PC-9 (cell line): ENCODE measurements around the gene PCDH20. TPM values are rescaled to one million over a fixed set of nuclear protein-coding genes. Genes with fewer than 3 reads are reported as not detected.

Source experiments
- BruUV-seq: library from RNA; stranded (reverse); fragments of 400-500 nt; replicated peaks from 2 replicates; lab custom pipeline; 2021; lab: Mats Ljungman, UMichigan
- CTCF ChIA-PET: fragments of 300-600 bp; sonication (Branson Sonifier 250); formaldehyde crosslinking; loops from one replicate; lab custom pipeline; 2022; ENCODE audit warnings: antibody characterized with exemption; lab: Charles Lee
- POLR2A ChIA-PET: fragments of 300-600 bp; sonication (Branson Sonifier 250); formaldehyde crosslinking; loops from one replicate; lab custom pipeline; 2022; ENCODE audit warnings: antibody characterized with exemption; ENCODE audit not compliant: unreplicated experiment; lab: Charles Lee
- DNase-seq, 2 experiments: peaks; one replicate each; pipeline versions ENCODE4 v3.0.0 to v3.0.0-alpha.2; 2015 to 2022; ENCODE audit warnings: mixed read lengths in 1 of 2
- H2AFZ ChIP-seq: fragments of 200-600 bp; sonication (generic); 2 replicates; pipeline ENCODE4 v1.8.1; 2017; ENCODE audit warnings: antibody characterized with exemption
- H3F3A ChIP-seq: fragments of 200-600 bp; sonication (generic); 2 replicates; pipeline ENCODE4 v1.8.1; 2017; ENCODE audit warnings: antibody characterized with exemption, mild to moderate bottlenecking, low read depth; ENCODE audit not compliant: insufficient read depth
- H3K27ac ChIP-seq: fragments of 200-600 bp; sonication (generic); 2 replicates; pipeline ENCODE4 v1.6.1; 2016; ENCODE audit warnings: mixed run types
- H3K27me3 ChIP-seq: fragments of 200-600 bp; sonication (generic); 2 replicates; pipeline ENCODE4 v1.6.1; 2016; ENCODE audit warnings: low read depth, mixed run types; ENCODE audit not compliant: insufficient read depth
- H3K36me3 ChIP-seq: fragments of 200-600 bp; sonication (generic); 2 replicates; pipeline ENCODE4 v1.6.1; 2016; ENCODE audit warnings: low read depth, mixed run types
- H3K4me1 ChIP-seq: fragments of 200-600 bp; sonication (generic); replicated peaks from 2 replicates; pipeline ENCODE4 v1.6.1; 2016; ENCODE audit warnings: mixed run types; ENCODE audit not compliant: insufficient read depth
- H3K4me2 ChIP-seq: fragments of 200-600 bp; sonication (generic); 2 replicates; pipeline ENCODE4 v1.6.1; 2017; ENCODE audit warnings: mixed run types
- H3K4me3 ChIP-seq: fragments of 200-600 bp; sonication (generic); 2 replicates; pipeline ENCODE4 v1.6.1; 2016; ENCODE audit warnings: mixed run types
- H3K79me2 ChIP-seq: fragments of 200-600 bp; sonication (generic); 2 replicates; pipeline ENCODE4 v1.6.1; 2017; ENCODE audit warnings: low read depth, mixed run types
- H3K9me2 ChIP-seq: fragments of 200-600 bp; sonication (generic); 2 replicates; pipeline ENCODE4 v1.8.1; 2017; ENCODE audit warnings: mild to moderate bottlenecking; ENCODE audit not compliant: insufficient read depth
- H3K9me3 ChIP-seq: fragments of 200-600 bp; sonication (generic); 2 replicates; pipeline ENCODE4 v1.8.1; 2016; ENCODE audit warnings: low read depth; ENCODE audit not compliant: insufficient read depth
- H4K20me1 ChIP-seq: fragments of 200-600 bp; sonication (generic); 2 replicates; pipeline ENCODE4 v1.8.1; 2017; ENCODE audit not compliant: insufficient read depth
- CTCF ChIP-seq: fragments of 200-600 bp; sonication (generic); conservative IDR thresholded peaks from 2 replicates; pipeline ENCODE4 v1.6.1; 2017; ENCODE audit warnings: mixed run types, antibody characterized with exemption, mild to moderate bottlenecking, moderate library complexity
- EZH2 ChIP-seq: fragments of 200-600 bp; sonication (generic); IDR thresholded peaks from 2 replicates; pipeline ENCODE4 v1.8.0; 2017; ENCODE audit warnings: antibody characterized with exemption, low read depth
- intact Hi-C: fragments of 100-400 bp; cut with micrococcal nuclease; formaldehyde crosslinking; loops from one replicate; pipeline ENCODE4 v1.10.0; 2022; ENCODE audit not compliant: unreplicated experiment
- total RNA-seq: library from RNA; stranded (reverse); gene quantifications from 2 replicates; pipeline ENCODE4 v1.2.3, GENCODE V29; 2021

PCDH20 gene
- total RNA-seq, 1 experiment from 2014 or later = 0.09 TPM

- Histone ChIP-seq H3K79me2 (no peaks in the 10 kb centered on the region), H3K9me2 (no peaks in the 10 kb centered on the region), H3K4me2 (no peak overlapping the region), H3K27ac (no peak overlapping the region), H3K4me1 (no peaks in the 10 kb centered on the region), H3K9me3 (no peaks in the 10 kb centered on the region), H4K20me1 (no peaks in the 10 kb centered on the region), H3F3A (no peaks in the 10 kb centered on the region), H3K4me3 (no peak overlapping the region), H3K27me3 (no peaks in the 10 kb centered on the region), H2AFZ (no peak overlapping the region), H3K36me3 (no peaks in the 10 kb centered on the region)
- no peak for DNase-seq
- ChIA-PET CTCF (no interaction called here), POLR2A (no interaction called here)
- intact Hi-C loops = no loop called here
- TF ChIP-seq EZH2 (no peak), CTCF (no peak)
- BruUV-seq = no TSS peak
Observed at GRCh38 chr13:61432029-61432428, 16.4 kb upstream of the PCDH20 start.

- no peaks in the 10 kb centered on the region for H4K20me1 ChIP-seq
- DNase-seq = no peak
- no peaks in the 10 kb centered on the region for H3K9me2 ChIP-seq
- no peaks in the 10 kb centered on the region for H3K79me2 ChIP-seq
- no peak overlapping the region for H2AFZ ChIP-seq
- no peaks in the 10 kb centered on the region for H3K4me1 ChIP-seq
- BruUV-seq = no TSS peak
- H3K27me3 ChIP-seq = no peaks in the 10 kb centered on the region
- H3F3A ChIP-seq = no peaks in the 10 kb centered on the region
- no peaks in the 10 kb centered on the region for H3K36me3 ChIP-seq
- H3K4me3 ChIP-seq = no peak overlapping the region
- ChIA-PET CTCF (no interaction called here), POLR2A (no interaction called here)
- no peak for TF ChIP-seq EZH2
- no peak for TF ChIP-seq CTCF
- H3K4me2 ChIP-seq = no peak overlapping the region
- H3K27ac ChIP-seq = no peak overlapping the region
- intact Hi-C loops = no loop called here
- H3K9me3 ChIP-seq = no peaks in the 10 kb centered on the region
Observed at GRCh38 chr13:61423915-61424314, 8.3 kb upstream of the PCDH20 start.

GRCh38 chr13:61417086-61417570, 1.5 kb upstream of the PCDH20 start:
- H2AFZ ChIP-seq = no peak overlapping the region
- no peaks in the 10 kb centered on the region for H3K36me3 ChIP-seq
- no peaks in the 10 kb centered on the region for H3K79me2 ChIP-seq
- CTCF ChIA-PET = interaction anchor here (0.6 kb wide), 1 partner anchor 125 kb away, joined by 12 read pairs; no protein-coding TSS in a partner anchor
- BruUV-seq = no TSS peak
- no peaks in the 10 kb centered on the region for H3K9me3 ChIP-seq
- H3K4me1 ChIP-seq = no peaks in the 10 kb centered on the region
- POLR2A ChIA-PET = interaction anchor here (0.6 kb wide), 1 partner anchor 260 kb away, joined by 3 read pairs; no protein-coding TSS in a partner anchor
- no peak overlapping the region for H3K4me2 ChIP-seq
- no peaks in the 10 kb centered on the region for H3F3A ChIP-seq
- TF ChIP-seq CTCF (no peak), EZH2 (no peak)
- no peak for DNase-seq
- H3K27ac ChIP-seq = no peak overlapping the region
- no peak overlapping the region for H3K4me3 ChIP-seq
- H3K27me3 ChIP-seq = peaks cover 4% of the 10 kb centered on the region
- no peaks in the 10 kb centered on the region for H4K20me1 ChIP-seq
- intact Hi-C loops = no loop called here
- H3K9me2 ChIP-seq = no peaks in the 10 kb centered on the region
